Tongue (tissue), 2 donors: ENCODE data around the gene TAGAP. TPM values are rescaled to one million over a fixed set of nuclear protein-coding genes. Genes with fewer than 3 reads are reported as not detected.

Experiments used
- DNase-seq: peaks from one replicate; pipeline ENCODE4 v3.0.0-alpha.2; 2015
- total RNA-seq: library from RNA; depleted of rRNA; stranded (reverse); fragments of >200 nt; gene quantifications from one replicate; pipeline ENCODE4 v1.2.3, GENCODE V29; 2014

TAGAP gene
- 3.6 TPM for total RNA-seq

- peak; percentile 59 for DNase-seq
These were observed at the start of gene TAGAP for GRCh38 chr6:159044899-159045727. TSS of gene TAGAP (minus strand) at chr6:159044991. CDS start at chr6:159044146, 845 bp downstream.

- DNase-seq = no peak
These were observed 49.0 kb upstream of the TAGAP start for GRCh38 chr6:159093609-159094443.

GRCh38 chr6:159092631-159093030 lies 47.8 kb upstream of the TAGAP start:
- DNase-seq = no peak

- peak; percentile 65 for DNase-seq
These were observed 46.0 kb upstream of the TAGAP start for GRCh38 chr6:159090530-159091480.

GRCh38 chr6:159089909-159090308 lies 45.1 kb upstream of the TAGAP start:
- DNase-seq = no peak

- DNase-seq = no peak
These were observed 44.7 kb upstream of the TAGAP start for GRCh38 chr6:159089443-159089842.

GRCh38 chr6:159086033-159086618 lies 41.3 kb upstream of the TAGAP start:
- no peak for DNase-seq

- DNase-seq = no peak
These were observed 40.7 kb upstream of the TAGAP start for GRCh38 chr6:159085396-159085895.

GRCh38 chr6:159084493-159085091 lies 39.8 kb upstream of the TAGAP start:
- no peak for DNase-seq

- no peak for DNase-seq
These were observed 38.4 kb upstream of the TAGAP start for GRCh38 chr6:159083146-159083545.

GRCh38 chr6:159082039-159082815 lies 37.4 kb upstream of the TAGAP start:
- DNase-seq = no peak

GRCh38 chr6:159080217-159080976 lies 35.6 kb upstream of the TAGAP start:
- DNase-seq = no peak

GRCh38 chr6:159079367-159079766 lies 34.6 kb upstream of the TAGAP start:
- no peak for DNase-seq

GRCh38 chr6:159077123-159077522 lies 32.3 kb upstream of the TAGAP start:
- no peak for DNase-seq

- no peak for DNase-seq
These were observed 30.9 kb upstream of the TAGAP start for GRCh38 chr6:159075506-159076228.

- no peak for DNase-seq
These were observed 30.1 kb upstream of the TAGAP start for GRCh38 chr6:159074876-159075275.

GRCh38 chr6:159074120-159074684 lies 29.4 kb upstream of the TAGAP start:
- peak; percentile 72 for DNase-seq
